GM10266 (cell line): ENCODE results near the gene GAL3ST2.
"Not testable (repeated sequence)": the region's sequence is repeated elsewhere in the genome, so short reads cannot be mapped to it uniquely, and the experiment has no call there.

Experiments used
- DNase-seq: peaks from one replicate; pipeline ENCODE4 v3.0.0; 2012; ENCODE audit errors: extremely low spot score
- CTCF ChIP-seq: IDR thresholded peaks from 2 replicates; pipeline ENCODE4 v1.5.1; 2012; ENCODE audit warnings: mild to moderate bottlenecking, low read depth; ENCODE audit not compliant: control insufficient read depth, insufficient read depth; ENCODE audit errors: missing control alignments

GAL3ST2 gene

GRCh38 chr2:241752689-241753276 lies 23.8 kb upstream of the GAL3ST2 start:
- no peak for TF ChIP-seq CTCF
- no peak for DNase-seq

- TF ChIP-seq CTCF, result no peak
- no peak for DNase-seq
Measured at GRCh38 chr2:241753493-241753892, 23.1 kb upstream of the GAL3ST2 start.

DNA sequence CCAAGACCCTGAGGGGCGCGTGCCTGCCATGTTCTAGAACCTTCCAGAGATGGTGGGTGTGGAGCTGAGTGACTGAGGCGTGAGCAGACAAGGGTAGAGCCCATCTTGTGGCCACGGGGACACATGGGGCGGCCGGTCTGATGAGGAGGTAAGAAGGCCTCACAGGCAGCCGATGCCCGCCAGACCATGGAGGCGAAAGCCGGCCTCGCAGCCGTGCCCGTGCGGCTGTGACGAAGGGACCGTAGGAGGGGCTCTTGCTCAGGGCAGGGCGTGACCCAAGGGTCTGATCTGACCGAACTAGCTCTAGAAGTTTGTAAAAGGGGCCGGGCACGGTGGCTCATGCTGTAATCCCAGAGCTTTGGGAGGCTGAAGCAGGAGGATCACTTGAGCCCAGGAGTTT lies 22.6 kb upstream of the GAL3ST2 start:
- no peak for DNase-seq
- TF ChIP-seq CTCF, result no peak

DNA sequence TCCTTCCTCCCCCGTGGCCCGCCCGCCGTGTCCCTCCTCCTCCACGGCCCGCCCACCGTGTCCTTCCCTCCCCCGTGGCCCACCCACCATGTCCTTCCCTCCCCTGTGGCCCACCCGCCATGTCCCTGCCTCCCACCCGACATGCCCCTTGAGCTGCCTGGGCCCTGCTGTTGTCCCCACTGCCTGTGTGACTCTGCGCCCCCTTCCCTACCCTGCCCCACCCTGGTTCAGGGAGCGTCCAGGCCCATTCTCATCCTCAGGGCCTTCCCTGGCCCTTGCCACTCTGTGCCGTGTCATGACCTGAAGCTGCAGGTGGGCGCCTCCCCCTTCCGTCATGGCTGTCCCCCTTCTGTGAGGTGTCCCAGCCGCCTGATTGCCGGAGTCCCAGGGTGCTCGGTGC lies 21.5 kb upstream of the GAL3ST2 start:
- no peak for DNase-seq
- no peak for TF ChIP-seq CTCF

- DNase-seq, result no peak
- TF ChIP-seq CTCF, result no peak
Measured at GRCh38 chr2:241755777-241756176, 20.8 kb upstream of the GAL3ST2 start.

DNA sequence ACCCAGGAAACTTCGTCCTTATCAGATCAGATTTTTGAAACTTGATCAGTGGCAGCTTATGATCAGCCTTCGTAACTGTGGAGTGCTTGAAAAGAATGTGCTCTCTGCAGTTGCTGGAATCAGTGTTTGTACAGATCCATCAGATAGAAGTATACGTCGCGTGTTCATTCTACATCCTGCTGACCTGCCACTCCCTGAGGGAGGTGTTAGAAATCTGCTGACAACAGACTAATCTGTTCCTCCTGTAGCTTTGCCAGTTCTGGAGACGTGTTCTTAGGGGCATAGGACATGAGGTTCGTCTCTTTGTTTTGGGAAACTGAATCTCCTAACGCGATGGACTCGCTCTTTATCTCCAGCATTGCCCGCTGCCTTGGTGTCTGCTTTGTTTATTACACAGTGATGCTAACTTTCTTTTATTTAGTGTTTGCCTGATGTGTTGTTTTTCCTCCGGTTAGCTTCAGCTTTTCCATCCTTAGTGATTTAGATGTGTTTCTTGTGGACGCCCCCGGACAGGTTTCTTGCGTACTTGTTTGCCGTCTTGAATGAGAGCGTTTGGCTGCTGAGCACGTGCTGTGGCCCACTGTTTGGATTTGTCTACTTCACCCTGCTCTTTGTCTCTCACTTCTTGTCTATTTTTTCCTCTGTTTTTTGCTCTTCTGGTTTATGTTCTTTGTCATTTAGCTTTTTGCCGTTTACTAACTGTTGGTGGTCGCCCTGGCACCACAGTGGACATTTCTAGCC lies 17.4 kb upstream of the GAL3ST2 start:
- DNase-seq, result no peak
- TF ChIP-seq CTCF, result no peak

DNA sequence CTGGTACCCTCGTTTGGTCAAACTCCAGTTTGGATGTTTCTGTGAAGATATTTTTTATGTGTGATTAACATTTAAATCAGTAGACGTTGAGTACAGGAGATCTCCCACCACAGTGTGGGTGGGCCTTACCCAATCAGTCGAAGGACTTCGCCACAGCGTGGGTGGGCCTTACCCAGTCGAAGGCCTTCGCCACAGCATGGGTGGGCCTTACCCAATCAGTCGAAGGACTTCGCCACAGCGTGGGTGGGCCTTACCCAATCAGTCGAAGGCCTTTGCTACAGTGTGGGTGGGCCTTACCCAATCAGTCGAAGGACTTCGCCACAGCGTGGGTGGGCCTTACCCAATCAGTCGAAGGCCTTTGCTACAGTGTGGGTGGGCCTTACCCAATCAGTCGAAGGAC lies 16.7 kb upstream of the GAL3ST2 start:
- DNase-seq, result not testable (repeated sequence)
